Endometrium (tissue), 2 donors: ENCODE results near the gene CCL4.
"Not testable (repeated sequence)": the region's sequence is repeated elsewhere in the genome, so short reads cannot be mapped to it uniquely, and the experiment has no call there.

Experiments used
- FAIRE-seq: peaks from 2 replicates; lab custom pipeline; 2012; peaks lifted over from hg19 to GRCh38; lab: Jason Lieb, UNC
- donor health status: control.
- donor health status: control.

Gene CCL4

DNA sequence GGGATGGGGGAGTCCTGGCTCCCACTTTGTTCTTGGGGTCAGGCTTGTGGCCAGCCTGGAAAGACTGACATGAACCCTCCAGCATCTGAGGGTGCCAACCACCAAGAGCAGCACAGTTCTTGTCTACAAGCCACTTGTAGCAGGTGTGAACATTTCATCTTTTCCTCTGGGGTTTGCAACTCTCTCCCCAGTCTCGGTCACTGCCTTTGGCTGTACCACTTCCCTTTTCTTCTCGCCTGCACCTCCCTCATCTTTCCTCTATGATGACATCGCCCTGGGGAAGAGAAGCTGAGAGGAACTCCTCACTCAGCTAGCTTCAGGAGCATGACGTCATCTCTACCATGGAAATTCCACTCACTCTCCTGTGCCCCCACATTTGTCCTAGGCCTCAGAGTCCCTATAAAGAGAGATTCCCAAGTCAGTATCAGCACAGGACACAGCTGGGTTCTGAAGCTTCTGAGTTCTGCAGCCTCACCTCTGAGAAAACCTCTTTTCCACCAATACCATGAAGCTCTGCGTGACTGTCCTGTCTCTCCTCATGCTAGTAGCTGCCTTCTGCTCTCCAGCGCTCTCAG, at the start of gene CCL4:
TSS of gene CCL4 (plus strand) at position 427 of the 575 bp plus-strand sequence. CDS start at position 506, 79 bp downstream.
- not testable (repeated sequence) for FAIRE-seq

DNA sequence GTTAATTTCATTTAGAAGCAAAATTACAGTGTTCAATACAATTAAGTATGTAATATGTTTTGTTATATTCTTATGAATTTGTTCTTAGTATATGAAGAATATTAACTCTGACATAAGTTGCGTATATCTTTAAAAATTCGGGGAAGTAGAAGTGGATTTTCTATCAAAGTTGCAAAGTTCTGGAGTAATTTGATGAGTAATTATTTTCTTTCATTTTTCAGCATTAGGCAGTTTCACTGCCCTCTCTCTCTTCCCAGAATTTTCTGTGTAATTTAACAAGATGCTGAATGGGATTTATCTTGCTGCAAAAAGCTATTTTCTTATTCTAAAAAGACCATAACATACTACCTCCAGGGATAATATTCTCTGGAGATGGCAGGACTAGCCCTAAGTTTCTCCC, 48.5 kb upstream of the CCL4 start:
- no peak for FAIRE-seq

DNA sequence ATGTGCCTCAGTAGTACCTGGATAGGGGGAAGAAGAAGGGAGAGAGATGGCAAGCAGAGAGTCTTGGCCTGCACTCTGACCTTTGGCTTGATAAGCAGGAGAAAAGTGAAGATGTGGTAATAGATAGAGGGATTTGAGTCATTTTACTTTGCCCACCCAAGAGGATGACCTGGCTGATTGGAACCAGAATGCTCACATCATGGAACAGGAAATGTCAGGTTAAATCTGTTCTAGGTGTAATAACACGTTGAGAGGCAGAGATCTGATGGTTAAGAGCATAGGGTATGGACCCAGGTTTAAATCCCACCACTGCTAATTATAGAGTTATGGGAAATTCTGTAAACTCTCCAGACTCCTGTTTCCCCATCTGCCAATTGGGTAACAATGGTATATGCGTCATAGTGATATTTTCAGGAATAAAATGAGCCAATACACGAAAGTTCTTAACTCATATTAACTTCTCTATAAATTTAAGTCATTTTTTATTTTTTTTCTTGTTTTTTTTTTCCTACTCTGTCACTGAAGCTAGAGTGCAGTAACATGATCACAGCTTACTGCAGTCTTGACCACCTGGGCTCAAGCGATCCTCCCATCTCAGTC, 47.6 kb upstream of the CCL4 start:
- FAIRE-seq: no peak

DNA sequence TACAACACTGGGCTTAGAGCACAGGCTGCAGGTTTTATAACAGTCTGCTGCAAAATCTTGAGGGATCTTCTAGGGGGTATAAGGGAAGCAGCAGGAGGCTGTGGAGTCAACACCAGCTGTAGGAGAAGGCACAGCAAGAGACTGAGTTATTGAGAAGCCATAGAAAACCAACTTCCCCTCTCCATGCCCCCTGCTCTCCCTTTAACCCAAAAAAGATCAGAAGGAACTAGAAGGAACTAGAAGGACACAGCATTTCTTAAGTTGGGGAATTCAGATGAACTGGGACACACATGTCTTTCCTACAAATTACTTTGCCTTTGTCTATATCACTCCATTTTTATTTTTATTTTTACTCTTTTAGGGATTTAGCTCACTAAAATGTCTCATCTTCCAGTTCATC, 45.7 kb upstream of the CCL4 start:
- FAIRE-seq: no peak

DNA sequence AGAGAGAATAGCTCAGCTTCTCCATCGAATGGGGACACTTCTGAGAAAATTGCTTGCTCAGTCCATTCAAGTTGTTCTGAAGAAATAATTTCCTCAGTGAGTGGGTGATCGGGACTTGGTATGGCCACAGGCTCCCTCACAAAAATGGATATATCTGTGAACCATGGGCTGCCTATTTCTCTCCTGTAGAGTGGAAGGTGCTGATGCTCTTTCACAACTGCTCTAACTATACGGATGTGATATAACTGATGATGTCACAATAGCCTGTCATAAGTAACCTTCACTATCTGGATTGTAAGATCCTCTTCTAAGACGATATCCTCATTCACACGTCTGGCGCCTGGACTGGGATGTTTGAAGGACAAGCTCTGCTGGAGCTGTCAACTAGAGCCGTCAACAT, 44.2 kb upstream of the CCL4 start:
- no peak for FAIRE-seq

DNA sequence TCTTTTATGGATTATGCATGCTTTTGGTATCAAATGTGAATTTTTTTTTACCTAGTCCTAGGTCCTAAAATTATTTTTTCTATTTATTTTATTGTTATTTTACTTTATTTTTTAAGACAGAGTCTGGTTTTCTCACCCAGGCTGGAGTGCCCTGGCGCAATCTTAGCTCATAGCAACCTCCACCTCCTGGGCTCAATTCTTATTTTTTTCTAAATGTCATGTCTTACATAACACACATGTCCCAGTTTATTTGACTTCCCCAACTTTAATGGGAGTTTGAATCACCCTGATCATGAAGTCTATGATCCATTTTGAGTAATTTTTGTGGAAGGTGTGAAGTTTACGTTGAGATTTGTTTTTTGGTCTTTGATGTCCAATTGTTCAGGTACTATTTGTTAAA, 42.8 kb upstream of the CCL4 start:
- no peak for FAIRE-seq

DNA sequence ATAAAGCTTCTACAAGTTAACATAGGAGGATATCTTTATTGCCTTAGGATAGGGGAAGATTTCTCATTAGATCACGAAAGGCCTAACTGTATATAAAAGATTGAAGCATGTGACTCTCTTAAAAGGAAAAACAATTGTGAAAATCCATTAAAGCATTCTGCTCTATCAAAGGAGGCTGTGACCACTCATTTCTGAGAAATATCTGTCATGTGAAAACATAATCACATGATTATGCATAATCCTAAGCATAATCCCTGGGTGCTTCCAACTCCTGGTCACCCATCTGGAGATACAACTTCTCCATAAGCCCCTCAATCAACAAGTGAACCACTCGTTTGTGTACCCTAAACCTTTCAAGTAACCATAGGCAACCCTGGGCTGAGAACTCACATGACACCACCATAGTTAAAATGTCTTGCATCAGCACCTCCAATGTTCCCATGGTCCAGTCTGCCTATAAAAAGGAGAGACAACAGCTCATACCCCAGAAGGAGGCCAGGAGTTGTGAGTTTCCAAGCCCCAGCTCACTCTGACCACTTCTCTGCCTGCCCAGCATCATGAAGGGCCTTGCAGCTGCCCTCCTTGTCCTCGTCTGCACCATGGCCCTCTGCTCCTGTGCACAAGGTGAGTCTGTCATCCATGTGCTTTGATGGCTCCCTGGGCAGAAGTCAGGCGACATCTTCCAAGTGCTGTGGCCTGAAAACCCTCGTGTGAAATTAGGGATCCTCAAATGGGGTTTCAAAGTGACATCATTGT, 39.7 kb upstream of the CCL4 start, which contains the start of gene CCL18:
TSS of gene CCL18 (plus strand) at position 487 of the 756 bp plus-strand sequence. CDS start at position 558, 71 bp downstream.
- no peak for FAIRE-seq

DNA sequence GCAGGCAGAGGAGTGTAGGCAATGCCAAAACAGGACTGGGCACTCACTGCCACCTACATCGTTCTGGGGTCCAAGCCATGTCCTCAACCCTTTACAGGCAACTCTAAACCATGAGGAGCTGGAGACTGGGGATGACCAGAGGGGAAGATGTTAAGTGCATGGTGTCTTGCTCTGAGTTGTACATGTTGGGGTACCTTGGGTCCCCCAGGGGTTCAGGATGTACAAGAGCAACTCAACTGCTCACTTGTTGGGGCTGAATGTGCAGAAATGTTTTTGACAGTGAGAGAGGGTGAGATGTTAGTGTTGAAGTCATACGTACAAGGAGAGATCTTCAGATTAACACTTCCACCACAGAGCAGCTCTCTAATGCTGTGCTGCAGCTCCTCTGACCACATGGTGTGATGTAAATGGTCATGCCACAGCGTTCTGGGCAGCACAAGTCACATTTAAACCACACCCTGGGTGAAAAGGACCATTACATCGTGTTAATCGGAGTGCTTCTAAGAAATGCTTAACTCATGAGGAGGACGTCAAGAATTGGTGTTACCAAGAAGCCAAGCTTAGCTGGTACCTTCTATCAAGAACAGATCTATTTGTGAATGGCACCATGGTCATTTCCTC, 37.2 kb upstream of the CCL4 start:
- no peak for FAIRE-seq

DNA sequence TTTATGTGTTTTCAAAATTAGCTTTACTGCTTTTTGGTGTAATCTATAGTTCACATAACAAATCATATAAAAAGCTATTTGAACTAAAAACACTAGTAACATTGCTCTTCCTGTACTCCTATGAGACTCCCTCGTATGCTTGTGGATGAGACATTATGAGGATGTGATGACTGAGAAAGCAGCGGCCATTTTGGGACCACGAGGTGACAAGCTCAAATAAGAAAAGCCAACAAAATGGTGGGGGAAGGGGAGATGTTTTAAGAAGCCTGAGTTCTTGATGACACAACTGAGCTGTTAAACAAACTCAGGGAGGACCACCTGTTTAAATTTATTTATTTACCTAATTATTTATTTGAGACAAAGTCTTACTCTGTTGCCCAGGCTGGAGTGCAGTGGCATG, 35.1 kb upstream of the CCL4 start:
- no peak for FAIRE-seq

DNA sequence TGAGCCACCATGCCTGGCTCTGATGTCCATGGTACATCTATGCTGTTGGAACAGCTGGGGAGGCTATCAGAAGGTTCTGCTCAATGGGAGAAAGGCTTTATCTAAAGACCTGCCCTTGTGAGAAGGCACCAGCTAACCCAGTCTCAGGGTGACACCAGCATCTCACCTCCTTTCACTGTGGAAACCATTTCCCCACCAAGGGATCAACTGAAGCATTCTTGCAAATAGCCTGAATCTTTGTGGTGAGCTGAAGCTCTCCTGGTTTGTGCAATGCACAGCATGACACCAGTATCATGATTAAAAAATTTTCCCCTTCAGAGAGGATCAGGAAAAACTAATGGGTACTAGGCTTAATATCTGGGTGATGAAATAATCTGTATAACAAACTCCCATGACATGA, 34.5 kb upstream of the CCL4 start:
- no peak for FAIRE-seq

DNA sequence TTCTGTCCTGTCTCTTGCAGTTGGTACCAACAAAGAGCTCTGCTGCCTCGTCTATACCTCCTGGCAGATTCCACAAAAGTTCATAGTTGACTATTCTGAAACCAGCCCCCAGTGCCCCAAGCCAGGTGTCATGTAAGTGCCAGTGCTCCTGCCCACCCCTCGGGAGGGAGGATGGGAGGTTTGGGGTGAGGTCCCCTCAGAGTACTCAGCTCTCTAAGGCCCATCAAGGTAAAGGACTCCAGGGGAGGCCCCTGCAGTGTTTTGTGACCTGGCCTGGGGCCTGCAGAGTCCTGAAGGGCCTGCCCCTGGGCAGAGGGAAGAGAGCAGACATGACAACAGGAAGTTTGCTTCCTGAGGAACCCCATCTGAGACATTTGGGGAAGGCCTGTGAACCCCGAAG, 33.2 kb upstream of the CCL4 start:
- FAIRE-seq: no peak

DNA sequence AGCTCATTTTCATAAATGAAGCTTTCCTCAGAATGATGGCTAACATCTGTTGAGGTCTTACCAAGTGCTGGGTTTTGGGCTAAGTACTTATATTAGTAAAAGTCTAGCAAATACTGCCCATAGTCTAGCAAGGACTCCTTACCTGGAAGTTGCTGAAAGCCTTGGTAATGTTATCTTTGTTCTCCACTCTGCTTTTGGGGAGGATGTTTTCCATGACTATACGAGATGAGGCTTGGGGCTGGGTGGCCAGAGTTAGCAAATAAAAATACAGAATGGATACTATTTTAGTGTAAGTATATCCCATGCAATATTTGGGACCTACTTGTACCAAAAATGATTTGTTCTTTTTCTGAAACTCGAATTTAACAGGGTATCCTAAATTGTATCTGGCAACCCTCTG, 31.9 kb upstream of the CCL4 start:
- FAIRE-seq: no peak

DNA sequence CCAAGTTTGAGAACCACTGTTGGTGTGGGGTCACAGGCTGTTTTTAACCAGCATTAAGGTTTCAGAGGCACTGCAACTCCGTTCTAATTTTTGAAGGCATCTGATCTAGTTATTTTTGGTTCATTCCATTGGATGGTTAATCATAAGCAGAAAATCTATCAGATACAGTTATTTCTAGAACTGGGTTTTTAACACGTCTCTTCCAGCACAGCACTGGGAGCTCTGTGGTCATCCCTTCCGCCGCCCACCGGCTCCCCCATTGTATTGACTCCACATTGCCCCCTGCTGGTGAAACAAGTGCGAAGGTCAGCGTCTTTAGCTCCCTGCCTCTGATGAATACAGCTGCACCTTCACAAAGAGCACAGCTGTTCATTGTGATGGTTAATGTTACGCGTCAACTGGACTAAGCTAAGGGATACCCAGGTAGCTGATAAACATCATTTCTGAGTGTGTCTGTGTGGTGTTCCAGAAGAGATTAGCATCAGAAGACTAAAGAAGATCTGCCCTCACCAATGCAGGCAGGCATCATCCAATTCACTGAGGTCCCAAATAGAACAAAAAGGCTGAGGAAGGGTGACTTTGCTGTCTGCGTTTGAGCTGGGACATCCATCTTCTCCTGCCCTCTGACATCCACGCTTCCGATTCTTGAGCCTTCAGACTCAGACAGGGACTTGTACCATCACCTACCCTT, 31.1 kb upstream of the CCL4 start:
- FAIRE-seq: no peak

DNA sequence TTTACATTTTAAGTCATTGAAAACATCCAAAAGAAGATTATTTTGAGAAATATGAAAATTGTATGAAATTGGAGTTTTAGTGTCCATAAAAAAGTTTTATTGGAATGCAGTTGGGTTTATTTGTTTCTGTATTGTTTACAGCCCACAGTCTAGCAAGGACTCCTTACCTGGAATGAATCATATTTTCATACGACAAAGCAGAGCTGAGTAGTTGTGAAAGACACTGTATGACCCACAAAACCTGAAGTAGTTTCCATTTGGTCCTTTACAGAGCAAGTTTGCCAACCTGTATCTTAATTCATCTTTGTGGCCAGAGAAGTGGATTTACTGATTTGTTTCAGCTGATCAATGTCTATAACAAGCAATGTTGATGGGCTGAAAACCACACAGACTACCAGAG, 29.3 kb upstream of the CCL4 start:
- no peak for FAIRE-seq

DNA sequence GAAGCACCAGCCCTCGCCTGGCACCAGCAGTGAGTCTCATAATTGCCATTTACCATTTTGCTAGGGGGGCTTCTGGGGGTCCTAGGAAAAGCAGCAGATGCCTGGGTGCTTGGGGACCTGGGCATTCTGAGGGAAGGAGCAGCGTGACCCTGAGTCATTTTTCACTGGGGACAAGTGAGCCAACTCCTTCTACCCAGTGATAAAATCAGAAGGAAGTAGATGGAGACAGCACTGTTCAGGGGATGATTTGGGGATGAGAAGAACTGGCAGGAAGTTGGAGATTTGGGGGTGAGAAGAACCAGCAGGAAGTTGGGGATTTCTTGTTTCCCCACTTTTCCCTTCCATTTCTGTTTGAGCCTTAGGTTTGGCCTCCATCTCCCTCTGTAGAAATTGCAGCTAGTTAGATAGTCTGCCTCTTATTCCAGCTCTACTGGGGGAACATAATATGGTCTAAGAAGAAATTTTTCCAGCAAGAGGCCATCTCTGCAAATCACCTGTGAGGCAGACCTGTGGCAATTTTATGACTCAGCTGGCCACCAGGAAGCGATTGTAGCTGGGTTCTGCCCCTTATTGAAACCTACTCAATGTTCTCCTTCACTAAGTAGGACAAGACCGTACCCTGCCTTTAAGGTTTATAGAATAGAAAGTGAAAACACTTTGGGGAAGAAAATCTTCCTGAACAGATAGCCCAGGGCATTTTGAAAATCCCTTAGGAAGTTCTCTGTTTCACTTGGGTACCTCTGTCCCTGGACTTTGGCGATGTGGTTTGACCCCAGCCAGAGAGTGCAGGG, 21.8 kb upstream of the CCL4 start:
- FAIRE-seq: not testable (repeated sequence)

DNA sequence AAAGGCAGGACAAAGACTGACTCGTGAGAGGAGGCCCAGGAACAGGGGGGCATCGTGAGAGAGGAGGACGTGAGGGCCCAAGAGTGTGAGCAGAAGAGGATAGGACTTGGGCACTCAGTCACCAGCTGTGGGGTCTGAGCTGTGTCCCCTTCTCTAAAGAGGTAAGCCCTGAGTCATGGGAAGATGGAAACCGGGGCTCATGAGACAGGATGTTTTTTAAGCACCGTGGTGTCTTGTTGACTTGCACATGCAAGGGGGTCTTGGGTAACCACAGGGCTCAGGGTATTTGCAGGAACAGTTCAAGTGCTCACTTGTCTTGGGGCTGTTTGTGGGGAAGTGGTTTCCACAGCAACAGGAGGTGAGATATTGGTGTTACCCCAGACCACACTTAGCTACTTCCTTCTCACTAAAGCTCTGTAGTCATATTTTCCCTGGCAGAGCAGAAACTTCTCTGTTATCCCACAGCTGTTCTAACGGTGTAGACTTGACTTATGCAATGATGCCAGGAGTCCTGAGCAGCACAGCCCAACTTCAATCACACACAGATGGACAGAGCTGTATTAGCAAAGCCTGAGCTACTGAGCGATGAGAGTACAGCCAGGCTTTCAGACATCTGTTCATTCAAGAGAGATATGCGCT, 21.0 kb upstream of the CCL4 start:
- not testable (repeated sequence) for FAIRE-seq

DNA sequence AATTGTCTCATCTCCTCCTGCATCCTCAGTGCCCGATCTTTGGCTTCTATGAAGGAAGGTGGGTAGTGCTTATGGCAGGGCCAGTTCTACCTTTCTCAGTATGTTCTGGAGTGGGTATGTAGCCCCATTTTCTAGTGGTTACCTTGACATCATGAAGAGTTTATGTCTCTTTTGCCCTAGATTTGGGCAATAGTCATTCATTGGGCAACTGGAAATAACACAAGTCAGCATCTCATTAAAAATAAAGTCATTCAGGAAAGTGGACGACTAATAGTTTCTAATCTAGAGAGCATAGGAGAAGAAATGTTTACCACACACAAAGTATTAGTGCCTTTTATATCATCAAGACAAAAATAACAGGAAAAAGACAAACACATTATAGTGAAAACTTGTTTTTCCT, 19.9 kb upstream of the CCL4 start:
- not testable (repeated sequence) for FAIRE-seq

DNA sequence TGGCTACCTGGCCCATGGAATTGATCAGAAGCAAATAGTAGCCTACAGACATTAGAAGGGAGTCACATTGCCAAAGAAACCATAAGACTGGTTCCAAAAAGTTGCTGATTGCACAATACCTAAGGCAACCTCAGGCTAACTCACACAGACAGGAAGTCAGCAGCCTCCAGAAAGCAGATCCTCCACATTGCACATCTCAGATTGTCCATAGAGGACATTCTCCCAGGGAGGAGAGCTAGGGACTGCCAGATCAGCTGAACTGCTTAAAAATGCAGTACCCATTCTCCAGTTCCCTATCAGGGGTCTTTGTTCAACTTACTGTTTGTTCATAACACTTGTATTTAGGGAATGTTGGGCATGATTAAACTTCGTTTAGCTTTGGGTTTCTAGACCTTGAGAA, 17.9 kb upstream of the CCL4 start:
- no peak for FAIRE-seq

DNA sequence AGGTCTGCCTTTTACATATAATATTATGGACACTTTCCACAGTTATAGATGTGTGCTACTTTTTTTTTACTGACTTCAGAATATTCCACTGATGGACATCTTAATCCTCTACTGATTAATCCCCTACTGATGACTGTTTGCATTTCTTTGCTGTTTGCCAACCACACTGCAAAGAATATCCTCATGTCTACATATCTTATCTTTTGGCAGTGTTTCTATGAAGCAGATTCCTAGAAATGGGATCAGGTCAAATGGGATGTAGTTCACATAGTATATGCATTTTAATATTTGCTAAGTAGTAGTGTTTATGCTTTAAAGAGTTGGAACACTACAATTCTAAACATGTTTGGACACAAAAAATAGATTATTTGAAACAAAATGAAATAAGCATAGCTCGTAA, 16.8 kb upstream of the CCL4 start:
- no peak for FAIRE-seq

DNA sequence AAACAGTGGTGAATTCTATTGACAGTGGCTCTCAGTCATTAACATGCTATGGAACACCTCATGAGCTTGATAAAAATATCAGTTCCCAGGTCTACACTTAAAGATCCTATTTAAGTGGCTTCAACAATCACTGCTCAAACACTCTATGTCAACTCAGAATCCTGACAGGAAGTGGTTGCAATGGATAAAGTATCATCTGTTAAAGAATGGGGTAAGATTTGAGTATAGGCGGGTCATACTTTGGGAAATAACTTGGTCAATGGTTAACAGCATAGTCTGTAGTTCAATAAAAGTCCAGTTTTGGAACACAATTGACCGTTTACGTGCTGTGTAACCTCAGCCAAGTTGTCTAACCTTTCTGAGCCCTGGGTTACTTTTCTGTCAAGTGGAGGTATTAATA, 16.2 kb upstream of the CCL4 start:
- FAIRE-seq: not testable (repeated sequence)

DNA sequence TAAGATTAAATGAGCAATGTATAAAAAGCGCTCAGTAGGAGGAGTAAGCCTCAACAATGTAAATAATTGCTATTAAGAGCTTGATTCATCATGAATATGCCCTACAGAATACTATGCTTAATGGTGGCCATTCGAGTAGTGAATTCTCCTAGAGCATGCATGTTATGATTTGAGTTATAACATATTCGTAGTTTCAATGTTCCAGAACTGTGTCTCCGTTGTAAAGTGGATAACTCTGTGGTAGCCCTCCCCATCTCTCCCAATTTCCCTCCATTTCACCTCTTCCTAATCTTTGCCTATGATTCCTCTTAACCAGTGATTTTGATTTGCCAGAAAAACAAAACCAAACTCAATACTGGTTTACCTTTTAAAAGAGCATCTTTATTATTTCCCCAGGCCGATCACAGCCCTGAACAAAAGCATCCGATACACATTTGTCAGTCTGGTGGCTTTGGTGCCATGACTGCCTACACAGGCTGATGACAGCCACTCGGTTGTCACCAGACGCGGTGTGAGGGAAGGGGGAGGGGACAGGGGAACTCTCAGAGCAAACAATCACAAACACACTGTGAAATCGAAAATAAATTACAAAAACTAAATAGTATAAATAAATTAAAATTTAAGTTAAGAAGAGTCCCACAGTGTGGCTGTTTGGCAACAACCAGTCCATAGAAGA, 15.6 kb upstream of the CCL4 start:
- FAIRE-seq: not testable (repeated sequence)
